Measurements from ENCODE around the gene FARP1.

FARP1 gene

DNA sequence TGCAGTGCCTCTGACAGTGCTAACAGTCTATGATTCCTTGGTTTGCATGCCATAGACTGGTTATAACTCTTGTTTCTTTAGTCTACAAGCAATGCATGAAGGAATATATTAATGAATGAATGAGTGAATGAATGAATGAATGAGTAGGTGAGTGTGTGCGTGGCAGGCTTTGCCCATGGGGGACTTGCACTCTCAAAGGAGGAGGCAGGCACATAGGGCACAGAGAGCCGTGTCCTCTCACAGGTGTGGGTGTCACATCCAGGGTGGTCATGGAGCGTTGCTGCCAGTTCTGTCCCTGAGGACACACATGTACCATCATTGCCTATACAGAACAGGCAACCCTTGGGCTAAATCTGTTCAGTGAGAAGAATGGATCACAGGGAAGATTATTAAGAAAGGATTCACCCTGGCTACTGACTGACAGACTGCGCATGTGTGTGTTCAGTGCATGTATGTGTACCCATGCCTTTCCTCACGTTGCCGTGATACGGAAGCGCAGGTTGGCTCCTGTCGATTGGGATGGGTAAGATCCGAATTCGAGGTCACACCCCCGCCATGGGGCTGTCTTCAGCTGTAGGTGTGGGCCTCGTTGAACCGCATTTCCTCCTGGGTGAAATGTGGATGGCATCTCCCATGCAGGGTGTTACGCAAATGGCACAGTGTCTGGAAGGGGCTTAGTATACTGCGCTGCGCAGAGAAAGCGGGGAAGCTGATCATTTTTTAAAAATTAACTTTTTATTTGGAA is 272.6 kb downstream of the FARP1 start:
- DNase-seq (ENCODE audit: low spot score): no peak
- no peak for FAIRE-seq

DNA sequence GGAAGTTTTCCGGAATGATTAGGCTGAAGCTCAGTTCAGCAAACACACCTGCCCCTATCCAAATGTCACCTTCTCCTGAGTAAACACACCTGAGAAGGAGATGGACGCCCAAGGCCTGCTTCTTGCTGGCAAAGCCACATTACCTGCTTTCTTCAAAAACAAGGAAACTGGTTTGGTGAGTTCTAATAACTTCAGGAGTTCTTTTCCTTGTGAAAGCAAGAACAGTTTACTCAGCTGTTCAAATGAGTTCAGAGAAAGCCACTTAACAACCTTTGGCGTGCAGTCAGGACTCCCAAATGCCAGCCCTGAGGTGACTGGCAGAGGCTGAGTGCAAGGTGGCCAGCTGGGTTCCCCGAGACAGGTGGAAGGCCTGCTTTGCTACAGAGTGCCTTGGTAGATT is 273.5 kb downstream of the FARP1 start:
- FAIRE-seq: no peak
- DNase-seq (ENCODE audit: low spot score): no peak

DNA sequence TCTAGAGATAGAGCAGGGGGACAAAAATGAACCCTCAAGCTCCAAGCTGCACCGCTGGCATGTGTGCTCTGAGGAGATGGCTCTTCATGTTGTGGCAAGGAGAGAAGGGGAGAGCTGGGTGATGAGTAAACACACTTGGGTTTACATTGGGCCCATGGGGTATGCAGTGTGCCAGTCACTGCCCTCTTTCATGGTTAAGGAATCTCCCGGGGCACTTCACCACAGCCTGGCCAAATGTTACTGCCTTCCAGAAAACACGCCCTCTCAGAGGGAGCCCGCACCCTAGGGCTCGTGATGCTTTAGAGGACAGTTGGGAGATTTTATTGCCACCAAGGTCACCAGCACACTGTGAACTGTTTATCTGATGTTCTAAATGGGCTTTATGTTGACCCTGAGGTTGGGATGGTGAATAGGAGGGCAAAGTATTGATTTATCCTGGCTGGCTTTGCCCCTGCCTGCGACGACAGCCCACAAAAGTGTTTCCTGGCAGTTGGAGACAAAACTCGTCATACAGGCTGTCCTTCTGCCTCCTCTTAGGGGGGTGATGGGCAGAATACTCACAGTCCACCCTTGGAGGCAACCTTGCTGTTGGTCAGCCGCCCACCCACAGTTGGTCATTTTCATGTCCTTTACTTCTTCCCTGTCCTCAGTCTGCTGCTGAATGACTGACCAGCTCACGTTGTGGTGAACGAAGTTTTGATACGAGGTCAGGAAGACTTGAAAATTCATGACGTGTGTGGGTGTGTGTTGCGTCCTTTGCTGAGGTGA is 277.1 kb downstream of the FARP1 start:
- FAIRE-seq: no peak

DNA sequence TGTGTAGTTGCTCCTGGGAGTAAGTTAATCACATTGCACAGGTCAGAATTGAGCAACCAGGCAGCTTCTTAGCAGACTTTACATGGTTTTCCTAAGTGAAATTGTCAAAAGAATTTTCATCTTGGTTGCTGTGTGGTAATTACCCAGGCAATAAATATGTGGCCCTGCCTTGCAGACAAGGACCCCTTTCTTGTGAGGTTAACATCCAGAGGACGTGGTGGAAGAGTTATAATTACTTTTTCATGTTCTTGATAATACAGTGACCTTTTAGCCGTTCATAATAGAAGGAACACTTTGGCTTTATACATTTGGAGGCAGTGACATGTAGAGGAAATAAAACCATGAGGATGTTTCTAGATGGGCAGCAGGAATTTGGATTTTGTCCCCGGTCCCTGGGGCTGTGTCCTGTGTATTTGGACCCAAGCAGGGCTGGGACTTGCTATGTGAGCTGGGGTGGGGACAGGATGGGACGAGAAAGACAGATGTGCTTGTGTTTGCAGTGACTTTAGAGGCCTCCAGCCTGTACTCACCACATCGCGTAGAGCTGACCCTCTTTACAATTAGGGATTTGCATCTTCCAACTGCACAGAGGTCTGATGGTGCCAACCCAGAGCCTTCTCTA is 277.8 kb downstream of the FARP1 start:
- no peak for DNase-seq (ENCODE audit: low spot score)
- no peak for FAIRE-seq

More for the DNA sequence above, 277.1 kb downstream of the FARP1 start:
- DNase-seq (ENCODE audit: low spot score): no peak

DNA sequence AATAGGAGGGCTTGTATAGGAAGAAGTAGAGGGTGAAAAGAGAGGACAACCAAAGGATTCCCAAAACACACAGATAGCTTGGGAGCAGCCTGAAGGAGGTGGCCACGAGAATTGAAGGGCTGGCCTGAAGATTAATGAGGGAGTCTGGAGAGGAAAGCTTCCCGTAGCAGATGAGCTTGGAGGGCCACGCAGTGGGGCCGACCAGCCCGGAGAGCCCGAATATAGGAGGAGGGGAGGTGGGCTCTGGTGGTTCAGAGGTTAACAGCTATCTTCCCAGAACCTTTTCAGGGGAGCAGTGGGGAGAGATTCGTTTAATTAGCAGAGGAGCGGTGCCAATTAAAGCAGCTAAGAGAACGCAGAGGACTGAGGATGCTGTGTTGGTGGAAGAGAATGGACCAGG is 279.2 kb downstream of the FARP1 start:
- DNase-seq (ENCODE audit: low spot score) (no peak), FAIRE-seq (no peak)

DNA sequence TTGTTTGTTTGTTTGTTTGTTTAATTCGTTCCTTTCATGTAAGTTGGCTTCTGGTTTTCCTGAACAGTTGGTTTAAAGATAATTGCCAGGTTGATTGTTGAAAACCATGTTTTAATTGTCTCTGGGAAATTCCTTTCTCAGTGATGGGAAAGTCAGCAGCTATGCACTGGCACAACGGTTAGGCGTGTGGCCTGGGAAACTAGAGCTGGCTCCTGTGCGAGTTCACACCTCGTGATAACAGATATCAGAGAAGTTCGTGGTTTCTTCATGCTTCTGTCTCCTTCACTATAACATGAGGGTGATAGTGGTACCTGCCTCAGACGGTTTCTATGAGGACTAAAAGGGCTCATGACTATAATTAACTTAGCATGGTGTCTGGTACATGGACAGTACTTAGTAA is 280.5 kb downstream of the FARP1 start:
- FAIRE-seq: no peak
- DNase-seq (ENCODE audit: low spot score): no peak

DNA sequence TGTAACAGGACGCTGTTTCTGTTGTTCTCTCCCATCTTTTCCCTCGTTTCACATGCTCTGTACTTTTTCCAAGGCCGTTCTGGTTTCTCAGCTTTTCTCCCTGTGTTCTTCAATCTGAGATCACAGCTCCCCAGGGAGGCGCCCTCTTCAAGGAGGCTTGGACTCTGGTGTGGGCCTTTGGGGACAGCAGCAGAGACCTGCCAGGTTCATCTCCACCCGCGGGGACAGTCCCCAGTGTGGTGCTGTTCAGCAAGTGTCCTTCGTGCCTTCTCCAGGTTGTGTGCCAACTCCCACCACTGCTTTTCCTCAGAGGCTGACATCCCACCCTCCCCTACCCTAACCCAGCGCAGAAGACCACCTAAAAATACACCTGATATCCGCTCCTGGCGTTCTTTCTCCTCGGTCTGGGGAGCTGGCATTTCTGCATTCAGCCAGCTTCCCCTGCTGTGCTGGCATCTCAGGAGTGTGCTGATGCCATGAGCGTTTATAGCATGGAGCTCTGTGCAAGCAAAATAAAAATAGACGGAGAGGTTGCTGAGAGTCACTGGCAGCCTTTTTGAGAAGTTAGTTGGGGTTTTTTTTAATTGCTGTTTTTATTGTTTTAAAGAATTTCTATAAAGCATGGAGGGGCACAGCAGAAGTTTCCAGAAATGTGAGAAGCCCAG is 284.6 kb downstream of the FARP1 start:
- DNase-seq (ENCODE audit: low spot score): no peak
- FAIRE-seq: no peak

DNA sequence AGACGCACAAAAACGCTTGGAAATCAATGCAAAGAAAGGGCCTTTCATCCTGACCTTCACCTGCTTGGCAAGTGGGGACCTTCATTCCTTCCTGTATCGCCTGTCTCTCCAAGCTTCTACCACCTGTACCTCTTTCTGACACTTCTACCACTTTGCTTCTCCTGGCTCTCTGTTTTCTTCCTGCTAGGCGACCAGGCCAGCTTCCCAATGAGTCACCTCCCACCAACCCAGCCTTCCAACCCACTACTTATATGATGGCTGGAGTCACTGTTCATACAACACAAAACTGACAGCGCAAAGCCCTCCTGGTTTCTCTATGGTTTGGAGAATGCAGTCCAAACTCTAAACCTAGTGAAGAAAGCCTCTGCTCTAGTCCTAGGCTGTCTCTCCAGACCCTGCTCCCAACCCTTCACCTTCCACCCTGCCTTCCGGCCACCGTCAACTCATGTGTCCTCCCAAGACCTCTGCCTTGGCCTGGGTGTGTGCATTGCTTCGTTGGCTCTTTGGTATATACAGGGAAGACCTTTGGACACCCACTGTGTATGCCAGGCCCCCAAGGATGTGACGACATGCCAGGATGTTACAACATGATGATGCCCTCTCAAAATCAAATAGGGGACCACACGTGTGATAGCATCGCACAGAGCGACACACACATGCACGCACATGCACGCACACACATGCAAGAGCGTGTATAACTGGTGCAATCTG is 285.5 kb downstream of the FARP1 start:
- DNase-seq (ENCODE audit: low spot score): no peak
- no peak for FAIRE-seq

DNA sequence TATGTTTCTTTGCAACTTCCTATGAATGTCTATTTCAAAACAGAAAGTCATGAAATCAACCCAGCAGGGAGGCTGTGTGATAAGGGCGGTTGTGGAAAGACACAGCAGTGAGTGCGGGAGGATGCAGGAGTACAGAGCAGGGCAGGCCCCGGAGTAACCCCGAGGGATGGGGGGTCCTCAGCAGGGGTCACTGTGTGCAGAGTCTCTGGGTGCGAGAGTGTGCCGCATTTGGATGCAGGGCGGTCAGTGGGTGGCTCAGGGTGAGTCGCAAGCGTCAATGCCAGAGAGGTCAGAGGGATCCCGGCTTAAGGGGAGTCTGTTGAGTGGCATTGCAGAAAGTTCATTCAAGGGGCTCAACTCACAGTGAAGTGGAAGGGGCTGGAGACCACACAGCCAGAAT is 286.2 kb downstream of the FARP1 start:
- no peak for FAIRE-seq
- no peak for DNase-seq (ENCODE audit: low spot score)

DNA sequence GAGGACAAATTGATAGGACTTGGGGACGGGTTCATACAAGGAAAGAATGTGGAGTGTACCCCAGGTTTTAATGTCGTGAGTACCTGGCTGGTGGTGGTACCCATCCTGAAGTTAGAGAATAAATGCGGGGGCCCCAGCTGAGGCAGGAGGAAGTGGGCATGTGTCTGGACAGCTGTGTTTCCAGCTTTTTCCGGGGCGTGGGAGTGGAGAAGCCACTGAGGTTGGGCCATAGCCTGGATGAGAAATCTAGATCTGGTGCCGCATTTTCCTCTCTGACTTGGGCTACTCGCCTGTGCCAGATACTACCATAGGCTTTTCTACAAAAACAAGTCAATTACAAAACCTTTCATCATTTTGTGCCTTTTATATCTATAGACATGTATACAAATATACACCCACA is 286.6 kb downstream of the FARP1 start:
- FAIRE-seq (no peak), DNase-seq (ENCODE audit: low spot score) (no peak)

DNA sequence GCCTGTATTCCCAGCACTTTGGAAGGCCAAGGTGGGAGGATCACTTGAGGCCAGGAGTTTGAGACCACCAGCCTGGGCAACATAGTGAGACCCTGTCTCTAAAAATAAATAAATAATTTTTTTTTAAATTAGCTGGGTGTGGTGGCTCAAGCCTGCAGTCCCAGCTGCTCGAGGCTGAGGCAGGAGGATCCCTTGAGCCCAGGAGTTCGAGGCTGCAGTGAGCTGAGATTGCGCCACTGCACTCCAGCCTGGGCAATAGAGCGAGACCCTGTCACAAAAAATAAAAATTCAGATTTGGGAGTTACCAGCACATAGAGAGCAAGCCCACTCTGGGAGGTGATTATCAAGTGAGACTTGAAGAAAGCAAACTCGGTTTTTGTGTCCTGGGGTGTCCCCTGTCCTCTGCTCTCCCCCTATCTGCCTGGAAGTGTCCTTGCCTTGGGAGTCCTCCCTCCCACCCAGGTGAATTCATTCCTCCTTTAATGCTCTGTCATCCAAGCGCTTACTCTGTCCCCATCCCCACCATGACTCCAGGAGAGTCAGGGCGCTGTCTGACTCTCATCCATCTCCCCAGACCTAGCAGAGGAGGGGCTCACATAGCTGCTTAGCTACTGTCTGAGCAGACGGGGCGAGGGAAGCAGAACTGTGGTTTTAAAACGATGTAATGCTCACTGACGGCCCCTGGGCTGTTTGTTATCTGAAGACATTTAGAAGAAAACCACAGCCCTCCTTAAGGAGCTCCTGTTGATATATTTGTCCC is 287.3 kb downstream of the FARP1 start:
- no peak for FAIRE-seq
- no peak for DNase-seq (ENCODE audit: low spot score)

DNA sequence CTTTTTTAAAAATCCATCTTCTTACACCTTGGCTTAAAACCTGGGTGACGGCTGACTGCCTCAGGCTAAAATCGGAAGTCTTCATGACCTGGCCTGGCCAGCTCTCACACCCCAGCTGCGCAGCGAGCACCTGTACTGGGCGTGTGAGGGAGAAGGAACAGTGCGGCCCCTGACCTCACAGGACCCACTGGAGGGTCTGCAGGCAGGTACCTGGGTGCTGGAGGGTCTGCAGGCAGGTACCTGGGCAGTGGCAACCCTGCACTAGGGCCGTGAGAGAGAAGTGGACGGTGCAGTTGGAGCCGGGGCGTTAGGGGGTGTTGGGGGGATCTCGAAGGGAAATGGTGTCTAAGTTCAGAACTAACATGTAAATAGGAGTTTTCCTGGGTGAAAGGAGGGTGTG is 289.7 kb downstream of the FARP1 start:
- FAIRE-seq: no peak
- no peak for DNase-seq (ENCODE audit: low spot score)

DNA sequence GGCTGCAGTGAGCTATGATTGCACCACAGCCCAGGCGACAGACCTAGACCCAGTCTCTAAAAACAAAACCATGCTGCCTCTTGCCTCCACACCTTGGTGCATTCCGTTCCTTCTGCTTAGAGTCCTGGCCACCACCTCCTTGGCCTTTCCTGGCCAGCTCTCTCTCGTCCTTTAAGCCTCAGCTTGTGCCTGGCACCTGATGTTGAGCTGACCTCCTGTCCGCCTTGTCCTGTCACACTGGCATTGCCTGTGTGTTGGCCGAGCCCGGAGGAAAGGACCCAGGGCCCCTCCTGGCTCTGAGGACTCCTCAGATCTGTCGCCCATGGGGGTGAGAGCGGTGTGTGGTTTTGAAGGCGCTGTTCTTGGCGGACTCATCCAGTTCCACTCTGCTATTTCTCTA is 290.8 kb downstream of the FARP1 start:
- DNase-seq (ENCODE audit: low spot score) (no peak), FAIRE-seq (no peak)

DNA sequence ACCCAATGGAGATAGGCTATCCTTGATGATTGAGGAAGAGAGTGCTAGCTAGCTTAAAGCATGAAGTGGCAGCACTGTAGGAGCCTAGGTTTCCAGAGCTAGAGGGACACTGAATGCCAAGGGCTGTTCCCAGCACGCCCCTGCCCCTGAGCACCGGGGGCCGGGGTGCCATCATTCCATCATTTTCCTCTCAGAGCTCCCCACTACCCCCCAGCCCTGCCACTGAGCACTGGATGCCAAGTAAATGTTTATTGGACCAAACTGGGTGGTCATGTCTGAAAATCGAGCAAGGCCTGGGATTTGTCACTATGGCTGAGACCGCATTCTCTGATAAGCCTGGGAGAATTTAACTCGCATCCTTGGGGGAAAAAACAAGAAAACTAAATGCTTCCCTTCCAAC is 291.2 kb downstream of the FARP1 start:
- DNase-seq (ENCODE audit: low spot score) (no peak), FAIRE-seq (no peak)

DNA sequence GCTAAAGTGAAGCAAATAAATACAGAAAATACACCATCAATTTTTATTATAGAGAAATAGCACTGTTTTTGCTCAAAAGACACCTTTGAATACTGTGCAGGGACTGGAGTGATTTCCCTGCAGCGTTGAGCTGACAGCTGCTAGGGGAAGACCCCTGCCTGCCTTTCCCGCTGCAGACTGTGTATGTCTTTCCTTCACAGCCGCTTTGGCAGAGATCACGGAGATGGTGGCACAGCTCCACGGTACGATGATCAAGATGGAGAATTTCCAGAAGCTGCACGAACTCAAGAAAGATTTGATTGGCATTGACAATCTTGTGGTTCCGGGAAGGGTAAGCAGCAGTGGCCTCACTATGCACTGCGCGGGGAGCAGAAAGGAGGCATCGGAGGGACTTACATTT is 292.5 kb downstream of the FARP1 start:
- FAIRE-seq (no peak), DNase-seq (ENCODE audit: low spot score) (no peak)

DNA sequence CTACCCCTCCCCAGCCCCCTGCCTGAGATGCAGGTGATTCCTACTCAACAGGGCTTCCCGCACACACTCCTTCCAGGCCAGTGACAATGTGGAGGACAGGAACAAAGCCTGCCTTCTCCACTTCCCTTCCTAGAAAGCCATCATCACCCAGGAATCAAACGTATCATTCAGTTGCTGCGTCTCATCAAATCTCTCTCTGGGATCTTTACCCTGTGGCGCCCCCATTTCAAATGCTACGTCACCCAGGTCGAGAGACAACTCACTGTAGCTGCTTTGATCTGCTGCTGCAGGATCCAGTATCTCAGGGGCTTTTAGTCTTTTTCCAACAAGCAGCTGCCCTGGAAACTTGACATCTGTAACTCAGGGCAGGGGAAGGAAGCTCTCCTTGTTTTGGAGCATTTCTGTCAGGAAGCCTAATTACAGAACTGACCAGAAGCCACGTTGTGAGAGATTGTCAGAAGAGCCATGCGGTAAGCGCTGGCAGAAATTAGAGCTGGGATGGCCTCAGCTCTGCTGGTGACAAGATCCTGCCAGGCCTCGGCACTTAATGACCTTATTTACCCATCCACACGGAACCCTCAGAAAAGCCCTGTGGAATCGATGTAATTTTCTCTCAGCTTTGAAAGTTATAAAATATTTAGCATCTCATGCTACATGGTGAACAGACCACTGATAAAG is 293.5 kb downstream of the FARP1 start:
- DNase-seq (ENCODE audit: low spot score): no peak

DNA sequence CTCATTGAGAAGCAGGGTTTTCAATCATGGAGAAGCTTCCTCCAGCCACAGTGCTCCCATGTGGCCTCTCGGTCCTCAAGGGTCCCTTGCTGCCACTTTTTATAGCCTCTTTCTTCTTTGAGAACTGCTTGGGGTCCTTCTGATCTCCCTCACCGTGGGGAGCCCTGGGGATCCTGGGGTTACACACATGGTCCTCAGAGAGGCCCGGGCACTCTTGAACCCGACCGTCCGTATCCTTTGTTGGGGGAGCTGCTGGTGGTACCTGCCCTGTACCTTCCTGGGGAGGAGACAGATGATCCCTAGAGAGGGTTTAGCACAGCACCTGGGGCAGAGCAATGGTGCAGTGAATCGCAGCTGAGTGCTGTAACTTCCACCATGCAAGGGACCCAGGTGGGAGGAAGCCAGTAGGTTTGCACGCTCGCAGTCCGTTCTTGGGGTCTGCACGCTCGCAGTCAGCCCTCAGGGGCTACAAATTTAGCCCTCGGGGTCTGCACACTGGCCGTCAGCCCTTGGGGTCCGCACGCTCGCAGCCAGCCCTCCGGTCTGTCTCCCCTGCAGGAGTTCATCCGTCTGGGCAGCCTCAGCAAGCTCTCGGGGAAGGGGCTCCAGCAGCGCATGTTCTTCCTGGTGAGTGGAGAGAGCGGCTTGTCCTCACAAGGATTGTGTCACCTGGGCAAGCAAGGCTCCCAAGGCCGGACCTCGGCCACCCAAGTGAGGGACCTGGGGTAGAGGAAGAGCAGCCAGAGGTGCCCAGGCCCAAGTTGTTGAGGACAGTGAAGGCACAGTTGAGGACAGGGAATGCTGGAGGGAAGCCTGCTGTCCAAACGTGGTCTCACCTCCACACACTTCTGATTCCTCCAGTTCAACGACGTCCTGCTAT is 295.6 kb downstream of the FARP1 start:
- DNase-seq (ENCODE audit: low spot score) (no peak), FAIRE-seq (no peak)

More for the DNA sequence above, 293.5 kb downstream of the FARP1 start:
- no peak for FAIRE-seq

DNA sequence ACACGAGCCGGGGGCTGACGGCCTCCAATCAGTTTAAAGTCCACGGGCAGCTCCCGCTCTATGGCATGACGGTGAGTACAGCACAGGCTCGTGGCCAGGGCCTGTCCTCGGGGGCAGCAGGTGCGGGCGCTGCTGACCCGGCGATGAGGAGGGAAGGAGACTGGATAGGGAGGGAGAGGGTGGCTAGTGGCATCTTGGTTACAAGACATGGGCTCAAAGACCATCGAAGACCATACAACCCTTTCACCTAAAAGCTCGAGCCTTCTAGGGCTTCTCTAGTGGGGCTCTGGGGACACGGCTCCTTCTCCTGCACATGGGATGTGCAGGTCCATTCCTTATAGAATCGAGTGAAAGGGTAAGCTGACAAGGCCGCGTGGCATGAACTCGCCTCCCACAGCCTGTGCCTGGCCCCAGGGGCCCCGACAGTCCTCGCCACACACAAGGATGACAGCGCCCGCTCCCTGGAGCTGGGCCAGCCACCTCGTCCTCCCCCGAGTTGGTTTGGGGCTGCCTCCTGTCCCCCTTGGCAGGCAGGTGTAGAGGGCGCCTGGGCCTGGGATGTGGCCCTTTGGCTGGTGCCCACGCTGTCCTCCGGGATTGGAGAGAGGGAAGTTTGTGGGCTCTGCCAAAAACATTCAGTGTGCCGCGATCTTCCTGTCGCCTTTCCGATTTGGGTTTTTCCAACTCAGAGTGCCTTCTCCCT is 296.4 kb downstream of the FARP1 start:
- no peak for FAIRE-seq
- no peak for DNase-seq (ENCODE audit: low spot score)
